Activated CD4-positive, alpha-beta memory T cell treated with anti-CD3 and anti-CD28 coated beads, Interleukin-2, amount 10 ng/mL, durations not matched to agents 7 days and 5 days (primary cell): ENCODE measurements around the gene PKD1L1. TPM values are rescaled to one million over a fixed set of nuclear protein-coding genes. Genes with fewer than 3 reads are reported as not detected.

Experiments used
- CTCF ChIA-PET: fragments of 350-600 bp; sonication (Branson Sonifier 250); formaldehyde crosslinking; loops from one replicate; lab custom pipeline; 2021; ENCODE audit warnings: antibody characterized with exemption, inconsistent platforms; lab: Charles Lee
- POLR2A ChIA-PET: fragments of 350-600 bp; sonication (Branson Sonifier 250); formaldehyde crosslinking; loops from one replicate; lab custom pipeline; 2021; ENCODE audit warnings: antibody characterized with exemption; lab: Charles Lee
- DNase-seq: peaks from one replicate; pipeline ENCODE4 v3.0.0-alpha.2; 2020
- H3K27ac Mint-ChIP-seq: one replicate; pipeline ENCODE4 v1.8.0; 2021; ENCODE audit warnings: mild to moderate bottlenecking, mixed read lengths
- H3K27me3 Mint-ChIP-seq: one replicate; pipeline ENCODE4 v1.8.0; 2021; ENCODE audit warnings: mixed read lengths
- H3K36me3 Mint-ChIP-seq: one replicate; pipeline ENCODE4 v1.8.0; 2021; ENCODE audit warnings: low read depth, mixed read lengths
- H3K4me1 Mint-ChIP-seq: one replicate; pipeline ENCODE4 v1.8.0; 2021; ENCODE audit warnings: mixed read lengths
- H3K4me3 Mint-ChIP-seq: one replicate; pipeline ENCODE4 v1.8.0; 2021; ENCODE audit warnings: mild to moderate bottlenecking, mixed read lengths
- H3K9me3 Mint-ChIP-seq: one replicate; pipeline ENCODE4 v1.8.0; 2021; ENCODE audit warnings: mixed read lengths
- total RNA-seq, 2 experiments: library from RNA; stranded (reverse); gene quantifications; one replicate each; pipeline ENCODE4 v1.2.3, GENCODE V29; 2021

PKD1L1 gene
- total RNA-seq, 2 experiments from 2014 or later, result 0.05 to 0.48 TPM

GRCh38 chr7:47777531-47778152 is 170.6 kb downstream of the PKD1L1 start:
- ChIA-PET POLR2A (no interaction called here), CTCF (no interaction called here)
- no peak overlapping the region for H3K4me3 Mint-ChIP-seq
- no peaks in the 10 kb centered on the region for H3K36me3 Mint-ChIP-seq
- no peak overlapping the region for H3K27ac Mint-ChIP-seq
- no peak for DNase-seq
- no peaks in the 10 kb centered on the region for H3K4me1 Mint-ChIP-seq
- H3K9me3 Mint-ChIP-seq, result no peaks in the 10 kb centered on the region
- H3K27me3 Mint-ChIP-seq, result peaks cover 5% of the 10 kb centered on the region

GRCh38 chr7:47776335-47776734 is 171.9 kb downstream of the PKD1L1 start:
- H3K27me3 Mint-ChIP-seq, result no peaks in the 10 kb centered on the region
- DNase-seq, result no peak
- H3K9me3 Mint-ChIP-seq, result no peaks in the 10 kb centered on the region
- ChIA-PET POLR2A (no interaction called here), CTCF (no interaction called here)
- H3K27ac Mint-ChIP-seq, result no peak overlapping the region
- H3K36me3 Mint-ChIP-seq, result no peaks in the 10 kb centered on the region
- no peak overlapping the region for H3K4me3 Mint-ChIP-seq
- H3K4me1 Mint-ChIP-seq, result no peaks in the 10 kb centered on the region

GRCh38 chr7:47775238-47775637 is 173.0 kb downstream of the PKD1L1 start:
- H3K27ac Mint-ChIP-seq, result no peak overlapping the region
- no peaks in the 10 kb centered on the region for H3K36me3 Mint-ChIP-seq
- H3K4me1 Mint-ChIP-seq, result no peaks in the 10 kb centered on the region
- DNase-seq, result no peak
- POLR2A ChIA-PET, result no interaction called here
- H3K4me3 Mint-ChIP-seq, result no peak overlapping the region
- no peaks in the 10 kb centered on the region for H3K9me3 Mint-ChIP-seq
- CTCF ChIA-PET, result no interaction called here
- no peaks in the 10 kb centered on the region for H3K27me3 Mint-ChIP-seq

- Mint-ChIP-seq H3K4me3 (no peak overlapping the region), H3K9me3 (peaks cover 6% of the 10 kb centered on the region), H3K36me3 (no peaks in the 10 kb centered on the region), H3K4me1 (no peaks in the 10 kb centered on the region), H3K27me3 (no peaks in the 10 kb centered on the region), H3K27ac (no peak overlapping the region)
- no peak for DNase-seq
- CTCF ChIA-PET, result no interaction called here
- POLR2A ChIA-PET, result no interaction called here
Measured at GRCh38 chr7:47772492-47772891, 175.8 kb downstream of the PKD1L1 start.

GRCh38 chr7:47771990-47772360 is 176.3 kb downstream of the PKD1L1 start:
- Mint-ChIP-seq H3K36me3 (no peaks in the 10 kb centered on the region), H3K4me3 (no peak overlapping the region), H3K27me3 (no peaks in the 10 kb centered on the region), H3K27ac (no peak overlapping the region), H3K9me3 (peaks cover 6% of the 10 kb centered on the region), H3K4me1 (no peaks in the 10 kb centered on the region)
- ChIA-PET CTCF (no interaction called here), POLR2A (no interaction called here)
- no peak for DNase-seq

- H3K27me3 Mint-ChIP-seq, result no peaks in the 10 kb centered on the region
- peaks cover 6% of the 10 kb centered on the region for H3K9me3 Mint-ChIP-seq
- CTCF ChIA-PET, result no interaction called here
Measured at GRCh38 chr7:47771336-47771989, 176.8 kb downstream of the PKD1L1 start.

GRCh38 chr7:47766126-47766525 is 182.1 kb downstream of the PKD1L1 start:
- Mint-ChIP-seq H3K27ac (no peak overlapping the region), H3K9me3 (peaks cover 6% of the 10 kb centered on the region), H3K4me1 (no peaks in the 10 kb centered on the region), H3K36me3 (no peaks in the 10 kb centered on the region), H3K4me3 (no peak overlapping the region), H3K27me3 (no peaks in the 10 kb centered on the region)
- ChIA-PET CTCF (no interaction called here), POLR2A (no interaction called here)
- DNase-seq, result no peak

More at GRCh38 chr7:47771336-47771989, 176.8 kb downstream of the PKD1L1 start:
- Mint-ChIP-seq H3K27ac (no peak overlapping the region), H3K4me1 (no peaks in the 10 kb centered on the region), H3K4me3 (no peak overlapping the region), H3K36me3 (no peaks in the 10 kb centered on the region)
- DNase-seq, result no peak
- POLR2A ChIA-PET, result no interaction called here

- no peaks in the 10 kb centered on the region for H3K27me3 Mint-ChIP-seq
Measured at GRCh38 chr7:47765373-47765979, 182.8 kb downstream of the PKD1L1 start.

GRCh38 chr7:47764746-47765145 is 183.5 kb downstream of the PKD1L1 start:
- ChIA-PET CTCF (no interaction called here), POLR2A (no interaction called here)
- H3K9me3 Mint-ChIP-seq, result peaks cover 6% of the 10 kb centered on the region
- no peaks in the 10 kb centered on the region for H3K4me1 Mint-ChIP-seq
- no peak overlapping the region for H3K27ac Mint-ChIP-seq
- no peak for DNase-seq
- H3K27me3 Mint-ChIP-seq, result no peaks in the 10 kb centered on the region
- H3K36me3 Mint-ChIP-seq, result no peaks in the 10 kb centered on the region
- H3K4me3 Mint-ChIP-seq, result no peak overlapping the region

More at GRCh38 chr7:47765373-47765979, 182.8 kb downstream of the PKD1L1 start:
- ChIA-PET POLR2A (no interaction called here), CTCF (no interaction called here)
- peaks cover 6% of the 10 kb centered on the region for H3K9me3 Mint-ChIP-seq
- no peak for DNase-seq
- no peak overlapping the region for H3K27ac Mint-ChIP-seq
- H3K4me3 Mint-ChIP-seq, result no peak overlapping the region
- no peaks in the 10 kb centered on the region for H3K4me1 Mint-ChIP-seq
- no peaks in the 10 kb centered on the region for H3K36me3 Mint-ChIP-seq

- no peak overlapping the region for H3K27ac Mint-ChIP-seq
- ChIA-PET POLR2A (no interaction called here), CTCF (no interaction called here)
- no peak overlapping the region for H3K4me3 Mint-ChIP-seq
- H3K9me3 Mint-ChIP-seq, result peaks cover 2% of the 10 kb centered on the region
- DNase-seq, result no peak
- no peaks in the 10 kb centered on the region for H3K27me3 Mint-ChIP-seq
- no peaks in the 10 kb centered on the region for H3K4me1 Mint-ChIP-seq
- no peaks in the 10 kb centered on the region for H3K36me3 Mint-ChIP-seq
Measured at GRCh38 chr7:47763063-47763974, 184.9 kb downstream of the PKD1L1 start.

GRCh38 chr7:47762746-47763062 is 185.6 kb downstream of the PKD1L1 start:
- H3K27ac Mint-ChIP-seq, result no peak overlapping the region
- CTCF ChIA-PET, result no interaction called here
- DNase-seq, result no peak
- POLR2A ChIA-PET, result no interaction called here
- H3K4me3 Mint-ChIP-seq, result no peak overlapping the region
- H3K4me1 Mint-ChIP-seq, result no peaks in the 10 kb centered on the region
- H3K36me3 Mint-ChIP-seq, result no peaks in the 10 kb centered on the region
- no peaks in the 10 kb centered on the region for H3K27me3 Mint-ChIP-seq
- no peaks in the 10 kb centered on the region for H3K9me3 Mint-ChIP-seq

GRCh38 chr7:47762207-47762606 is 186.1 kb downstream of the PKD1L1 start:
- Mint-ChIP-seq H3K27me3 (no peaks in the 10 kb centered on the region), H3K4me1 (no peaks in the 10 kb centered on the region), H3K36me3 (no peaks in the 10 kb centered on the region), H3K4me3 (no peak overlapping the region), H3K27ac (no peak overlapping the region), H3K9me3 (no peaks in the 10 kb centered on the region)
- DNase-seq, result no peak
- CTCF ChIA-PET, result no interaction called here
- POLR2A ChIA-PET, result no interaction called here

- H3K27me3 Mint-ChIP-seq, result no peaks in the 10 kb centered on the region
- no peak overlapping the region for H3K27ac Mint-ChIP-seq
- no peaks in the 10 kb centered on the region for H3K9me3 Mint-ChIP-seq
- no peaks in the 10 kb centered on the region for H3K36me3 Mint-ChIP-seq
- ChIA-PET CTCF (no interaction called here), POLR2A (no interaction called here)
- no peak overlapping the region for H3K4me3 Mint-ChIP-seq
- no peak for DNase-seq
- no peaks in the 10 kb centered on the region for H3K4me1 Mint-ChIP-seq
Measured at GRCh38 chr7:47759056-47759706, 189.1 kb downstream of the PKD1L1 start.
